Measurements from ENCODE around the gene KLHL29.

GRCh38 chr2:23508066-23508390 lies 123.0 kb downstream of the KLHL29 start:
- TF ChIP-seq, protein P1, sequence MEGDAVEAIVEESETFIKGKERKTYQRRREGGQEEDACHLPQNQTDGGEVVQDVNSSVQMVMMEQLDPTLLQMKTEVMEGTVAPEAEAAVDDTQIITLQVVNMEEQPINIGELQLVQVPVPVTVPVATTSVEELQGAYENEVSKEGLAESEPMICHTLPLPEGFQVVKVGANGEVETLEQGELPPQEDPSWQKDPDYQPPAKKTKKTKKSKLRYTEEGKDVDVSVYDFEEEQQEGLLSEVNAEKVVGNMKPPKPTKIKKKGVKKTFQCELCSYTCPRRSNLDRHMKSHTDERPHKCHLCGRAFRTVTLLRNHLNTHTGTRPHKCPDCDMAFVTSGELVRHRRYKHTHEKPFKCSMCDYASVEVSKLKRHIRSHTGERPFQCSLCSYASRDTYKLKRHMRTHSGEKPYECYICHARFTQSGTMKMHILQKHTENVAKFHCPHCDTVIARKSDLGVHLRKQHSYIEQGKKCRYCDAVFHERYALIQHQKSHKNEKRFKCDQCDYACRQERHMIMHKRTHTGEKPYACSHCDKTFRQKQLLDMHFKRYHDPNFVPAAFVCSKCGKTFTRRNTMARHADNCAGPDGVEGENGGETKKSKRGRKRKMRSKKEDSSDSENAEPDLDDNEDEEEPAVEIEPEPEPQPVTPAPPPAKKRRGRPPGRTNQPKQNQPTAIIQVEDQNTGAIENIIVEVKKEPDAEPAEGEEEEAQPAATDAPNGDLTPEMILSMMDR (IDR thresholded peaks at IDR 0.05; ENCODE audit: low read depth, low read length, missing input control), result no peak
- TF ChIP-seq EGR1 (IDR thresholded peaks at IDR 0.05; ENCODE audit: low read depth in 2 of 2), result no peak
- TF ChIP-seq, protein P2, sequence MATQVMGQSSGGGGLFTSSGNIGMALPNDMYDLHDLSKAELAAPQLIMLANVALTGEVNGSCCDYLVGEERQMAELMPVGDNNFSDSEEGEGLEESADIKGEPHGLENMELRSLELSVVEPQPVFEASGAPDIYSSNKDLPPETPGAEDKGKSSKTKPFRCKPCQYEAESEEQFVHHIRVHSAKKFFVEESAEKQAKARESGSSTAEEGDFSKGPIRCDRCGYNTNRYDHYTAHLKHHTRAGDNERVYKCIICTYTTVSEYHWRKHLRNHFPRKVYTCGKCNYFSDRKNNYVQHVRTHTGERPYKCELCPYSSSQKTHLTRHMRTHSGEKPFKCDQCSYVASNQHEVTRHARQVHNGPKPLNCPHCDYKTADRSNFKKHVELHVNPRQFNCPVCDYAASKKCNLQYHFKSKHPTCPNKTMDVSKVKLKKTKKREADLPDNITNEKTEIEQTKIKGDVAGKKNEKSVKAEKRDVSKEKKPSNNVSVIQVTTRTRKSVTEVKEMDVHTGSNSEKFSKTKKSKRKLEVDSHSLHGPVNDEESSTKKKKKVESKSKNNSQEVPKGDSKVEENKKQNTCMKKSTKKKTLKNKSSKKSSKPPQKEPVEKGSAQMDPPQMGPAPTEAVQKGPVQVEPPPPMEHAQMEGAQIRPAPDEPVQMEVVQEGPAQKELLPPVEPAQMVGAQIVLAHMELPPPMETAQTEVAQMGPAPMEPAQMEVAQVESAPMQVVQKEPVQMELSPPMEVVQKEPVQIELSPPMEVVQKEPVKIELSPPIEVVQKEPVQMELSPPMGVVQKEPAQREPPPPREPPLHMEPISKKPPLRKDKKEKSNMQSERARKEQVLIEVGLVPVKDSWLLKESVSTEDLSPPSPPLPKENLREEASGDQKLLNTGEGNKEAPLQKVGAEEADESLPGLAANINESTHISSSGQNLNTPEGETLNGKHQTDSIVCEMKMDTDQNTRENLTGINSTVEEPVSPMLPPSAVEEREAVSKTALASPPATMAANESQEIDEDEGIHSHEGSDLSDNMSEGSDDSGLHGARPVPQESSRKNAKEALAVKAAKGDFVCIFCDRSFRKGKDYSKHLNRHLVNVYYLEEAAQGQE (IDR thresholded peaks at IDR 0.05), result no peak
- no peak for TF ChIP-seq ATF3 (IDR thresholded peaks at IDR 0.05)
- TF ChIP-seq TAF1 (conservative IDR thresholded peaks at IDR 0.05), result no peak
- no peak for TF ChIP-seq MAX (IDR thresholded peaks at IDR 0.05)

Measured in liver (tissue), 3 donors.